GM19467 (cell line): Measurements from ENCODE around the gene TPBGL.

ENCODE experiments used
- ATAC-seq: cut with Tn5 transposase; IDR thresholded peaks from one replicate; pipeline ENCODE4 v1.9.1; 2021; ENCODE audit warnings: mild to moderate bottlenecking, moderate library complexity; ENCODE audit not compliant: unreplicated experiment

TPBGL gene

GRCh38 chr11:75245356-75246005, 4.9 kb downstream of the TPBGL start:
- ATAC-seq, result no peak

- ATAC-seq, result no peak
Observed at GRCh38 chr11:75246006-75246670, 5.6 kb downstream of the TPBGL start.

GRCh38 chr11:75246671-75247350, 6.2 kb downstream of the TPBGL start:
- no peak for ATAC-seq

- no peak for ATAC-seq
Observed at GRCh38 chr11:75248924-75249256, 8.3 kb downstream of the TPBGL start.

- no peak for ATAC-seq
Observed at GRCh38 chr11:75249704-75250103, 9.1 kb downstream of the TPBGL start.

- no peak for ATAC-seq
Observed at GRCh38 chr11:75254326-75254725, 13.8 kb downstream of the TPBGL start.

- ATAC-seq, result no peak
Observed at GRCh38 chr11:75260396-75261170, 20.0 kb downstream of the TPBGL start.

- no peak for ATAC-seq
Observed at GRCh38 chr11:75261902-75262361, 21.4 kb downstream of the TPBGL start.

- no peak for ATAC-seq
Observed at GRCh38 chr11:75262436-75262835, 21.9 kb downstream of the TPBGL start.

- no peak for ATAC-seq
Observed at GRCh38 chr11:75262961-75263852, 22.6 kb downstream of the TPBGL start.

GRCh38 chr11:75263944-75264349, 23.4 kb downstream of the TPBGL start:
- no peak for ATAC-seq

- ATAC-seq, result no peak
Observed at GRCh38 chr11:75264356-75264755, 23.8 kb downstream of the TPBGL start.

GRCh38 chr11:75264971-75265370, 24.4 kb downstream of the TPBGL start:
- ATAC-seq, result no peak

GRCh38 chr11:75265851-75266531, 25.4 kb downstream of the TPBGL start:
- no peak for ATAC-seq

- no peak for ATAC-seq
Observed at GRCh38 chr11:75267171-75267970, 26.8 kb downstream of the TPBGL start.

- ATAC-seq, result no peak
Observed at GRCh38 chr11:75268626-75269366, 28.2 kb downstream of the TPBGL start.

GRCh38 chr11:75269367-75269660, 28.7 kb downstream of the TPBGL start:
- ATAC-seq, result no peak

GRCh38 chr11:75269896-75270295, 29.3 kb downstream of the TPBGL start:
- no peak for ATAC-seq
